Upper lobe of left lung (tissue), 6 donors: ENCODE data around the gene PCBP4. TPM values are rescaled to one million over a fixed set of nuclear protein-coding genes. Genes with fewer than 3 reads are reported as not detected.

Experiments used
- ATAC-seq, 2 donors: fragments of 200-7000 bp; cut with Tn5 transposase; one replicate each; pipeline ENCODE4 v1.9.1; 2022; ENCODE audit warnings: mild to moderate bottlenecking in 2 of 2, moderate library complexity in 2 of 2; ENCODE audit not compliant: low FRiP score in 2 of 2
- DNase-seq, 2 donors: peaks; one replicate each; pipeline ENCODE4 v3.0.0-alpha.2; 2019 to 2020
- H3K27ac ChIP-seq, 4 donors: fragments of 200-600 bp; sonication (generic); one replicate each; pipeline ENCODE4 v1.5.1; 2016 to 2019
- H3K27me3 ChIP-seq, 4 donors: fragments of 200-600 bp; sonication (generic); one replicate each; pipeline ENCODE4 v1.5.1; 2017 to 2019
- H3K36me3 ChIP-seq, 4 donors: fragments of 200-600 bp; sonication (generic); one replicate each; pipeline ENCODE4 v1.5.1; 2016 to 2019
- H3K4me1 ChIP-seq, 4 donors: fragments of 200-600 bp; sonication (generic); one replicate each; pipeline ENCODE4 v1.5.1; 2018 to 2019
- H3K4me3 ChIP-seq, 4 donors: fragments of 200-600 bp; sonication (generic); one replicate each; pipeline ENCODE4 v1.5.1; 2017 to 2019; ENCODE audit warnings: mild to moderate bottlenecking in 2 of 4, moderate library complexity in 1 of 4
- H3K9me3 ChIP-seq, 4 donors: fragments of 200-600 bp; sonication (generic); one replicate each; pipeline ENCODE4 v1.5.1; 2018 to 2019
- EP300 ChIP-seq, 4 donors: sonication (generic); formaldehyde crosslinking; IDR thresholded peaks; one replicate each; pipeline ENCODE4 v1.5.1; 2017; ENCODE audit warnings: antibody characterized with exemption in 4 of 4, control low read depth in 2 of 4
- POLR2A ChIP-seq, 4 donors: fragments of 450-650 bp; IDR thresholded peaks; one replicate each; pipeline ENCODE4 v1.5.1; 2016 to 2017; ENCODE audit warnings: antibody characterized with exemption in 4 of 4, mild to moderate bottlenecking in 2 of 4
- POLR2AphosphoS5 ChIP-seq, 2 donors: sonication (generic); formaldehyde crosslinking; IDR thresholded peaks; one replicate each; pipeline ENCODE4 v1.5.1; 2017; ENCODE audit warnings: antibody characterized with exemption in 2 of 2
- WGBS, 2 donors: methylation state at CpG; one replicate each; pipeline ENCODE4 v1.1.5; 2017 to 2018; 5-methylcytosine and 5-hydroxymethylcytosine counted together
- total RNA-seq, 6 donors: library from RNA; depleted of rRNA in 4 of 6; stranded (reverse); fragments of >200 nt in 4 of 6; gene quantifications; one replicate each; pipeline versions ENCODE4 v1.1.0 to v1.2.1, GENCODE V29; 2016 to 2021
- TF ChIP-seq, protein P1 (sequence below), 6 experiments: fragments of 450-650 bp in 4 of 6; fragments of 200-600 bp in 2 of 6; sonication (generic) in 2 of 6; IDR thresholded peaks; one replicate each; pipeline ENCODE4 v1.5.1; 2016 to 2019; ENCODE audit warnings: antibody characterized with exemption in 6 of 6
- donor health status: DM: no; HTN: no; CAD: no; lungs with moderate emphysema.
- donor health status: DM: no; HTN: yes; CAD: no; lungs with severe emphysema.

PCBP4 gene
- total RNA-seq, 6 donors from 2014 or later: 22.7 to 53.4 (median 37.7) TPM

DNA sequence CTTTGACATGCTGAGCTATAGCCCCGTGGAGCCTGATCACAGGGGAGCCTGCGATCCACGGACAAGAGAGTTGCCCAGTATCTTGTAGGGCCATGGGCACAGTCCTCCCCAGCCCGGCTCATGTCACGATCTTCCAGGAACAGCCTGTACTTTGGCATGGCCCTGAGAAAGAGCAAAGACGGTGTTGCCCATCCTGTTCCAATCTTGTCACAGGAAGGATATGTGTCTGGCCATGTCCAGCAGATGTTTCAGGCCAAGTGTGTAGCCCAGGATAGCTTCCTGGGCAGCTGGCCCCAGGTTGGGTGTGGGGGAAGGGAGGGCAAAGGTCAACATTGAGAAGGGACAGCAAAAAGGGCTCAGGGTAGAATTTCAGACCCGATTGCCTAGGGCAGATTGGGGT lies 45.4 kb upstream of the PCBP4 start:
- DNase-seq (no peak), ATAC-seq (peak in 1 of 2 donors; percentile 5)
- WGBS, 2 donors: 38 to 63% methylated on average over 7 of the region's 7 CpGs
- Histone ChIP-seq H3K36me3 (no peaks in the 10 kb centered on the region), H3K4me1 (peaks cover 8 to 30% (median 13%) of the 10 kb centered on the region in 4 donors), H3K27ac (peak overlapping the region; percentile 2 to 85 (median 70)), H3K27me3 (no peaks in the 10 kb centered on the region), H3K4me3 (no peak overlapping the region), H3K9me3 (no peaks in the 10 kb centered on the region)
- TF ChIP-seq, protein P1, sequence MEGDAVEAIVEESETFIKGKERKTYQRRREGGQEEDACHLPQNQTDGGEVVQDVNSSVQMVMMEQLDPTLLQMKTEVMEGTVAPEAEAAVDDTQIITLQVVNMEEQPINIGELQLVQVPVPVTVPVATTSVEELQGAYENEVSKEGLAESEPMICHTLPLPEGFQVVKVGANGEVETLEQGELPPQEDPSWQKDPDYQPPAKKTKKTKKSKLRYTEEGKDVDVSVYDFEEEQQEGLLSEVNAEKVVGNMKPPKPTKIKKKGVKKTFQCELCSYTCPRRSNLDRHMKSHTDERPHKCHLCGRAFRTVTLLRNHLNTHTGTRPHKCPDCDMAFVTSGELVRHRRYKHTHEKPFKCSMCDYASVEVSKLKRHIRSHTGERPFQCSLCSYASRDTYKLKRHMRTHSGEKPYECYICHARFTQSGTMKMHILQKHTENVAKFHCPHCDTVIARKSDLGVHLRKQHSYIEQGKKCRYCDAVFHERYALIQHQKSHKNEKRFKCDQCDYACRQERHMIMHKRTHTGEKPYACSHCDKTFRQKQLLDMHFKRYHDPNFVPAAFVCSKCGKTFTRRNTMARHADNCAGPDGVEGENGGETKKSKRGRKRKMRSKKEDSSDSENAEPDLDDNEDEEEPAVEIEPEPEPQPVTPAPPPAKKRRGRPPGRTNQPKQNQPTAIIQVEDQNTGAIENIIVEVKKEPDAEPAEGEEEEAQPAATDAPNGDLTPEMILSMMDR (IDR thresholded peaks at IDR 0.05): no peak
- peak in 3 of 4 donors; percentile 65 to 98 (median 96) for TF ChIP-seq EP300 (IDR thresholded peaks at IDR 0.05)
- TF ChIP-seq POLR2AphosphoS5 (IDR thresholded peaks at IDR 0.05): peak; percentile 95
- TF ChIP-seq POLR2A (IDR thresholded peaks at IDR 0.05): no peak

DNA sequence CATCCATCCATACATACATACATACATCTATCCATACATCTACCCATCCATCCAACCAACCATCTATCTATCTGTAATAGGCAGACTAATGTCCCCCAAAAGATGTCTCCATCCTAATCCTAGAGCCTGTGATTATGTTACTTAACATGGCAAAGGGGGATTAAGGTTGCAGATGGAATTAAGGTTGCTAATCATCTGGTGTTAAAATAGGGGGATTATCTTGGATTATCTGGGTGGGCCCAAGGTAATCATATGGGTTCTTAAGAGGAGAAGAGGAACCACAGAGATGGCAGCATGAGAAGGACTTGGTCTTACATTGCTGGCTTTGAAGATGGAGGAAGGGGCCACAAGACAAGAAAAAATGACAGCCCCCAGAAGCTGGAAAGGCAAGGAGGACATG lies 43.2 kb upstream of the PCBP4 start:
- no peaks in the 10 kb centered on the region for H3K9me3 ChIP-seq
- TF ChIP-seq EP300 (IDR thresholded peaks at IDR 0.05) (no peak), POLR2AphosphoS5 (IDR thresholded peaks at IDR 0.05) (no peak), POLR2A (IDR thresholded peaks at IDR 0.05) (no peak)
- TF ChIP-seq, protein P1 (IDR thresholded peaks at IDR 0.05): no peak
- H3K36me3 ChIP-seq: no peaks in the 10 kb centered on the region
- no peak overlapping the region for H3K27ac ChIP-seq
- DNase-seq: no peak
- H3K4me1 ChIP-seq: peaks cover 17 to 32% (median 25%) of the 10 kb centered on the region in 4 donors
- no peak for ATAC-seq
- no peak overlapping the region for H3K4me3 ChIP-seq
- H3K27me3 ChIP-seq: no peaks in the 10 kb centered on the region

DNA sequence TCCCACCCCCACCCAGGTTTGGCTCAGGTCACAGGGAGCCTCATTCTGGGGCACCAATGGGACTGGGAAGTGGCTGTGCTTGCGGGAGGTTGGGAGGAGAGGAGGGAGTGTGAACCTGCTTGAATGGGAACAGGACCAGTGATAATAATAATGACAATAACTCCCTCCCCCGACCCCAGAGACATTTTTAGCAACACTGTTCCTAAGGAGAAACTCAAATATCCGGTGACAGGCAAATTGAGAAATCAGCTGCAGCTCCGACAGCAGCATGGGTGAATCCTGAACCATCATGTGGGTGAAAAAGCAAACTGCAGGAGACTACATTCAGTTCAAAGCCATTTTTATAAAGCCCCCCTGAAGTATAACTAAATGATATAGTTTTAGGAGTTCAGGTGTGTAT lies 40.0 kb upstream of the PCBP4 start:
- ATAC-seq: no peak
- TF ChIP-seq POLR2A (IDR thresholded peaks at IDR 0.05) (no peak), POLR2AphosphoS5 (IDR thresholded peaks at IDR 0.05) (no peak), EP300 (IDR thresholded peaks at IDR 0.05) (no peak)
- TF ChIP-seq, protein P1 (IDR thresholded peaks at IDR 0.05): no peak
- Histone ChIP-seq H3K27me3 (no peaks in the 10 kb centered on the region), H3K4me3 (no peak overlapping the region), H3K36me3 (no peaks in the 10 kb centered on the region), H3K9me3 (no peaks in the 10 kb centered on the region), H3K4me1 (peaks cover 18 to 29% (median 23%) of the 10 kb centered on the region in 4 donors), H3K27ac (peak overlapping the region in 2 of 4 donors; percentile 30 to 76)
- WGBS, 2 donors: 68 to 69% methylated on average over 4 of the region's 4 CpGs
- no peak for DNase-seq

DNA sequence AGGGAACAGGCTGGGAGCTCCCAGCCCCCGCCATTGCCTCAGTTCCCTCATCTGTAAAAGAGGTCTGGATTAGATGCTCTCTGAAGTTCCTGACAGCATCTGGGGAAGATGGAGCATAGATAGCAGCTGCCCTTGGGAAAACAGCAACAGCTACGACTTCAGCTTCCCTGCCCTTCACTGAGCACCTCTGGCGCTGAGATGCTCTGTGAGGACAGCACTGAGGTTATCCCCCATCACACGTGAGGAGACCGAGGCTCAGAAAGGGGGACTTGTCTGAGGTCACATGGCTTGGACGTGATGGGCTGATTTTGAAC lies 39.5 kb upstream of the PCBP4 start:
- ATAC-seq (no peak), DNase-seq (no peak)
- no peaks in the 10 kb centered on the region for H3K36me3 ChIP-seq
- no peaks in the 10 kb centered on the region for H3K27me3 ChIP-seq
- H3K9me3 ChIP-seq: no peaks in the 10 kb centered on the region
- H3K4me3 ChIP-seq: no peak overlapping the region
- peaks cover 15 to 30% (median 21%) of the 10 kb centered on the region in 4 donors for H3K4me1 ChIP-seq
- peak overlapping the region in 2 of 4 donors; percentile 76 to 86 for H3K27ac ChIP-seq
- WGBS, 2 donors: 87% methylated on average over 6 of the region's 6 CpGs; no CpG with 5 or more reads in 1 of the 2 donors
- TF ChIP-seq, protein P1 (IDR thresholded peaks at IDR 0.05): no peak
- TF ChIP-seq POLR2AphosphoS5 (IDR thresholded peaks at IDR 0.05) (no peak), EP300 (IDR thresholded peaks at IDR 0.05) (no peak), POLR2A (IDR thresholded peaks at IDR 0.05) (no peak)
